ENCODE results near the gene VAC14. TPM values are rescaled to one million over a fixed set of nuclear protein-coding genes. Genes with fewer than 3 reads are reported as not detected.

The VAC14 gene
- total RNA-seq, 4 donors from 2014 or later = 20.1 to 47.8 (median 39.0) TPM

DNA sequence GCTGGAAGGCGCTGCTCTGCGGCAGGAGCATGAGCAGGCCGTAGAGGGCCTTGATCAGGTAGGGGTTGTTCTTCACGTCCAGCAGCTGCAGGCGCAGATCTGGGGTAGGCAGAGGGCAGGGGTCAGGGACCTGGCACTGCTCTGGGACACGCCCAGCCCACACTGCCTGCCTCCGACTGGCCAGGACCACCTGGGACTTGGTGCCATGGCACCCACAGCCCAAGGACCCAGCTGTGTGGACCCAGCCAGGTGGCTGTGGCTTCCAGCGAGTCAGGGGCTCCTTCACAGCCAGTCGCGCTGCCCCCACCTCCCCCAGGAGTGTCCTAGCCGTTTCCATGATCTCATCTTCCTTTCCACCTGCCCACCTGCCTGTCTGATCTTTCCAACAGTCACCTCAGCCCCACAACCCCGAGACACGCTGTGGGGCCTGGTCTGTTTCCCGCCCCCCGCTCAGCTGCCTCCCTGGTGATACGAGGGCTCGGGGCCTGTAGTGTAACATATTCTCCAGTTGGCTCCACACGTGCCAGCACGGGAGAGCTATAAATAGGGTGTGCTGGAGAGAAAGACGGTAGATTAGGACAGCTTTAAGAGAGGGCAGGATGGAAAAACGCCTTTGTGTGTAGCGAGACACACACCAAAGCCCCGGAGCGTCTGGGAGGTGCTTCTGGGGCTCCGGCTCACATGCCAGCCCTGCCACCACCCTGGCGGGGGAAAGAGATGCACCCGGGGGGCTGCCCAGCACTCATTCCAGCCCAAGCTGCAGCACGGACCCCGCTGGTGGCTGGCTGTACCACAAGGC, 107.9 kb downstream of the VAC14 start:
- intact Hi-C loops (cut with DNase I; ENCODE audit: low total_unique reads) = no loop called here
- 49 to 58% methylated on average over 28 to 29 of the region's 29 CpGs for WGBS, 2 donors
- TF ChIP-seq POLR2A (IDR thresholded peaks at IDR 0.05) = no peak
- TF ChIP-seq, protein P1, sequence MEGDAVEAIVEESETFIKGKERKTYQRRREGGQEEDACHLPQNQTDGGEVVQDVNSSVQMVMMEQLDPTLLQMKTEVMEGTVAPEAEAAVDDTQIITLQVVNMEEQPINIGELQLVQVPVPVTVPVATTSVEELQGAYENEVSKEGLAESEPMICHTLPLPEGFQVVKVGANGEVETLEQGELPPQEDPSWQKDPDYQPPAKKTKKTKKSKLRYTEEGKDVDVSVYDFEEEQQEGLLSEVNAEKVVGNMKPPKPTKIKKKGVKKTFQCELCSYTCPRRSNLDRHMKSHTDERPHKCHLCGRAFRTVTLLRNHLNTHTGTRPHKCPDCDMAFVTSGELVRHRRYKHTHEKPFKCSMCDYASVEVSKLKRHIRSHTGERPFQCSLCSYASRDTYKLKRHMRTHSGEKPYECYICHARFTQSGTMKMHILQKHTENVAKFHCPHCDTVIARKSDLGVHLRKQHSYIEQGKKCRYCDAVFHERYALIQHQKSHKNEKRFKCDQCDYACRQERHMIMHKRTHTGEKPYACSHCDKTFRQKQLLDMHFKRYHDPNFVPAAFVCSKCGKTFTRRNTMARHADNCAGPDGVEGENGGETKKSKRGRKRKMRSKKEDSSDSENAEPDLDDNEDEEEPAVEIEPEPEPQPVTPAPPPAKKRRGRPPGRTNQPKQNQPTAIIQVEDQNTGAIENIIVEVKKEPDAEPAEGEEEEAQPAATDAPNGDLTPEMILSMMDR (IDR thresholded peaks at IDR 0.05) = no peak
- DNase-seq (ENCODE audit: low spot score in 2 of 2) = no peak
- H3K4me3 ChIP-seq (ENCODE audit: low read depth, poor library complexity, severe bottlenecking) = no peak overlapping the region

DNA sequence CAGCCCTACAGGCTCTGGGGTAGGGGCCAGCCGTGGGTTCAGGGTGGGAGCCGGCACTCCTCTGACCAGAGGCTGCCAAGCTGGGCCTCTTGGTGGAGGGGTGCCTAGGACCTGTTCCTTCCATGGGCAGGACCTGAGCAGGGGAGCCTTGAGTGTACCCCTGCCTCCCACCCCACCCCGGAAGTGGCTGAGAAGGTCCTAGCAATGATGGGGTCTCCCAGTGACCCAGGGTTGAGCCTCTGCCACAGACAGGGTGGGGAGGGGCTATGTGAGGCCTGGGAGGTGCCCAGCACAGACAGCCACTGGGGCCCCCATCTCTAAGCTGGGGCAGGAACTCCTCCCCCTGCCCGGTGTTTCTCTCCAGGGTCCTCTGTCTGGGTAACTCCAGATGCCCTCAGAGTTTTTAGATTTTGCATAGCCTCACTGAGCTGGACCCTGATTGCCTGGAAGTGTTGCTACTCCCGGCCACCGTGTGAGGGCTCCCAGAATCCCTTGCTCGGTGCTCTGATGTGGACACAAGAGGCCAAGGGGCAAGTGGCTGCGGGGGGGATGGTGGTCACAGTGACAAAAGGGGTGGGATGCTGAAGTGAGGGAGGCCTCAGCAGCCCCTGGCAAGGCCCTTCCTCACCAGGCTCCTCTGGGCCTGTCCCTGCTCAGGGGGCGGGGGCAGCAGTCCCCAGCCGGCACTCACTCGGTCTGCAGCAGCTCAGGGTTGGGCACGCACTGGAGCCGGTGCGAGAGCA, 108.7 kb downstream of the VAC14 start:
- WGBS, 2 donors = 54 to 59% methylated on average over 11 to 12 of the region's 14 CpGs
- no peak for DNase-seq (ENCODE audit: low spot score in 2 of 2)
- no peak overlapping the region for H3K4me3 ChIP-seq (ENCODE audit: low read depth, poor library complexity, severe bottlenecking)
- intact Hi-C loops (cut with DNase I; ENCODE audit: low total_unique reads) = no loop called here
- no peak for TF ChIP-seq POLR2A (IDR thresholded peaks at IDR 0.05)
- TF ChIP-seq, protein P1 (IDR thresholded peaks at IDR 0.05) = no peak

DNA sequence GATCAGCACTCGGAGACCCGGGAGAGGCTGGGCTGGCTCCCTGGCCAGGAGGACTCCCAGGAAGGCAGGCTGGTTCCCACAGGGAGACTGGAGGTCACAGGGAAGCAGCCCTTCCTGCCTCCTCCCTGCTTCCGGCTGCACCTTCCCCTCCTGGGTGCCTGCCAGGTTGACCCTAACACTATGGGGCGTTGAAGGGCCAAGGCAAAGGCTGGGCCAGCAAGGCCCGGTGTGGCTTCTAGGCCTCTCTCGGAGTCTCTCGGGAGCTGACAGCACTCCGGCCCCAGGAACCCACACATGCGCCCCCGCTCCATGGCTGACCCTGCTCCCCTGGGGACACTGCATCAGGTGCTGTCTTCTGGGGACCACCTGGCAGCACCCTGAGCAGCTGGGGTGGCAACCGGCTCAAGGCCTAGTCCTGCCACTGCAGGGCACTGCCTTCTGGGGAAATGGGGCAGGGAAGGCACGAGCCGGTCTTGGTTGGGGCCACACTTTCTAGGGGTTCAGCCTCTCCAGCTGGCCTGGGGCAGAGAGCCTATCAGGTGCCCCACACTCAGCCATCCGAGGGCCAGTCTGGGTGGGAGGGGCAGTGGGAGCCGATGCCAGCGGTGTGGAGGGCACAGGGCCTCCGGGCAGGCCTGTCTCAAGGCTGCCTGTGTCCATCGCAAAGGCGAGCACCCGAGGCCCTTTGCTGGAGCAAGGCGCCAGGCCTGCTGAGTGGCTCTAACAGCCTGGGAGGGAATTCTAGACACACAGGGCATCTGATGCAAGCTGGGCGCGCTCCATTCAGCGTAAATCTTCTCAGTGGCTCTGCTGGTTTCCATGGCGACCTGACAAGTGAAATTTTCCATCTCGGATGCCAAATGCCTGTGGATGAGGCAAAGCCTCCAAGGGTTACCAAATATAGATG, 109.5 kb downstream of the VAC14 start:
- TF ChIP-seq POLR2A (IDR thresholded peaks at IDR 0.05) = no peak
- TF ChIP-seq, protein P1 (IDR thresholded peaks at IDR 0.05) = no peak
- 57 to 62% methylated on average over 20 to 26 of the region's 26 CpGs for WGBS, 2 donors
- no peak overlapping the region for H3K4me3 ChIP-seq (ENCODE audit: low read depth, poor library complexity, severe bottlenecking)
- DNase-seq (ENCODE audit: low spot score in 2 of 2) = peak; percentile 81 to 95
- intact Hi-C loops (cut with DNase I; ENCODE audit: low total_unique reads) = no loop called here

DNA sequence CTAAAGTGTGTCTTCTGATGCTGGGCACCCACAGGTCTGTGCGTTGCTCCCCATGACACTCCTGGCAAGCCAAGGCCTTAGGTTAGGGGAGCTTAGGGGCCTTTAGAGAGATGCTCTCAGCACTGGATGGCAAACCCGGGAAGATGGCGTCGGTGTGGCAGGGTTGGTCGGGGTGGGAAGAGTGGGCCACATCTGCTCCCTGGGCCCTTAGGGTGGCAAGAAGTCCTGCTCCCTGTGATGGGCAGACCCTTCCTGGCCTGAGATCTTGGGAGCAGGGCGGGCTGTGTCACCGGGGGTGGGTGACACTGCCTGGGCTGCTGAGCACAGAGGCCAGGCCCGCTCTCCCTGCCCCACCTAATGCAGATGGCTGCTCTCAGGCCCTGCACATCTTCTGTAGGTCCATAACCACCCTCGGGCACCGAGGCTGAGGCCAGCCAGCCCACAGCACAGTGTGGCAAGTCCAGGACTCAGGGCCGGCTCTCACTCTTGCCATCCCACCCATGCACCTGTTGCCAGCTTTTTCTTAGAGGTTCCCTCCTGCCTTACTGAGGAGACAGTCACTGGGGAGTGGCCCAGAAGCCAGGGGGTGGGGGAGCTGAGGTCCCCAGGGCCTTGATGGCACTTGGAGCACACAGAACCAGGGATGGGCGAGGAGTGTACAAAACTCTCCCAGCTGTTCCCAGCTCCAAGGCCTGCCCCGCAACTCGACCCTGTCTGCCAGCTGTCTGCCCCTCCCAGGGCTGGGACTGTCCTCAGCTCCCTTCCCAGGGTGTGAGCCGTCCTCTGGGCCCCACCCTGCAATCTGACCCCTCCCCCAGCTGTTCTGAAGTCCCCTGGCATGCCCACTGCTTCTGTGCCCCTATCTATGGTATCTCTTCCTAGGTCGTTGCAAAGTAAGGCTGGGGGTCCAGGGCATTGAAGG, 110.7 kb downstream of the VAC14 start:
- no peak for DNase-seq (ENCODE audit: low spot score in 2 of 2)
- WGBS, 2 donors = 57 to 66% methylated on average over 7 to 11 of the region's 16 CpGs
- TF ChIP-seq, protein P1 (IDR thresholded peaks at IDR 0.05) = no peak
- no peak for TF ChIP-seq POLR2A (IDR thresholded peaks at IDR 0.05)
- H3K4me3 ChIP-seq (ENCODE audit: low read depth, poor library complexity, severe bottlenecking) = no peak overlapping the region
- intact Hi-C loops (cut with DNase I; ENCODE audit: low total_unique reads) = no loop called here

Measured in lower leg skin (tissue), 4 donors.